Muscle layer of duodenum (tissue), 2 donors: ENCODE data around the gene WRAP53.

ENCODE experiments used
- H3K27ac ChIP-seq: one replicate; pipeline ENCODE4 v1.7.0; 2013; ENCODE audit warnings: mild to moderate bottlenecking, low read length
- H3K27me3 ChIP-seq: one replicate; pipeline ENCODE4 v1.7.0; 2013; ENCODE audit warnings: low read depth, mild to moderate bottlenecking, control low read depth, low read length
- H3K36me3 ChIP-seq, 2 donors: one replicate each; pipeline ENCODE4 v1.7.0; 2013; ENCODE audit warnings: low read length in 2 of 2, control low read depth in 1 of 2, mild to moderate bottlenecking in 1 of 2; ENCODE audit not compliant: insufficient read depth in 2 of 2, control insufficient read depth in 1 of 2
- H3K4me1 ChIP-seq, 2 donors: one replicate each; pipeline ENCODE4 v1.7.0; 2013; ENCODE audit warnings: low read length in 2 of 2, mild to moderate bottlenecking in 2 of 2, control low read depth in 1 of 2, moderate library complexity in 1 of 2; ENCODE audit not compliant: insufficient read depth in 2 of 2, control insufficient read depth in 1 of 2
- H3K4me3 ChIP-seq, 2 donors: one replicate each; pipeline ENCODE4 v1.7.0; 2013; ENCODE audit warnings: low read length in 2 of 2, low read depth in 1 of 2, mild to moderate bottlenecking in 1 of 2
- H3K9me3 ChIP-seq, 2 donors: one replicate each; pipeline ENCODE4 v1.7.0; 2013; ENCODE audit warnings: low read length in 2 of 2, control low read depth in 1 of 2, mild to moderate bottlenecking in 1 of 2; ENCODE audit not compliant: control insufficient read depth in 1 of 2
- donor health status: healthy.

WRAP53 gene

DNA sequence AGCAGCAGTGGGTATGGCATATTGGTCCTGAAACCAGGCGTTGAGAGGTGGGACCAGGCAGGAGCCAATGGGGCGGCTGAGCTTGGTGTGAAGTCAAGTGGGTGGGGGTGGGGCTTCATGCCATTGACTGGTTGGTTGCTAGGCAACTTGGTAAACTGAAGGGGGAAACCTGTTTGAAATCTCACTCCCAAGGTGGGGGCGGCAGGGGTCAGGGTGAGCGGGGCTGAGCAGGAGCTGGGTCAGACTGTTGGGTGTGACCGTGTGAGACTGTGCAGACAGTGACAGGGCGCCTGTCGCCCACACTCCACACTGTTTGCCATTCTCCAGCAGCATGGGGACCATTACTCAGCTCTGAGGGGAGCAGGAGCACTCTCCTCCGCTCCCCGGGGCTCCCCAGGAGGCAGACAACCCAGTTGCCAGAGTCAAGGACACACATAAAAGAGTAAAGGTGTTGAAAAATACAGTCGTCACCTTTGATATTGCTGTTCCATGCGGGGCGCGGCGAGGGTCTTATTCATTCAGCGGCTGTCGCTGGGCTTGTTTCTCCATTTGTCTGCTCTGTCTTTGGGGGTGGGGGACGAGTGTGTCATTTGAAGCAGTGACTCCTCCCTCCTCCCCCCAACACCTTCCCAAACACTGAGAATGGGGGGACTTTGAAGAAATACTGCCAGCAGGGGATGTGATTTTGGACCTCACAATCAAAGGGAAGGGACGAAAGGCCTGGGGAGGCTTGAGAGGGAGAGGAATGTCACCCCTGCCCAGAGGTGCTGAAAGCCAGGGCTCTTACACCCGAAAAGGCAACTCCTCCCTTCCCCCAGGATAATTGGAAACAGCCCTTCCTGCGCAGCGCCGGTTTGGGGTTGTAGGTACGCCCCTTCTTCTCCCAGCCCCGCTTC lies 15.6 kb downstream of the WRAP53 start:
- no peaks in the 10 kb centered on the region for H3K9me3 ChIP-seq
- peaks cover 30% of the 10 kb centered on the region for H3K27me3 ChIP-seq
- H3K36me3 ChIP-seq, result peaks cover 6 to 14% of the 10 kb centered on the region in 2 donors
- H3K4me3 ChIP-seq, result no peak overlapping the region
- H3K4me1 ChIP-seq, result peaks cover 0 to 14% of the 10 kb centered on the region in 2 donors
- no peak overlapping the region for H3K27ac ChIP-seq

DNA sequence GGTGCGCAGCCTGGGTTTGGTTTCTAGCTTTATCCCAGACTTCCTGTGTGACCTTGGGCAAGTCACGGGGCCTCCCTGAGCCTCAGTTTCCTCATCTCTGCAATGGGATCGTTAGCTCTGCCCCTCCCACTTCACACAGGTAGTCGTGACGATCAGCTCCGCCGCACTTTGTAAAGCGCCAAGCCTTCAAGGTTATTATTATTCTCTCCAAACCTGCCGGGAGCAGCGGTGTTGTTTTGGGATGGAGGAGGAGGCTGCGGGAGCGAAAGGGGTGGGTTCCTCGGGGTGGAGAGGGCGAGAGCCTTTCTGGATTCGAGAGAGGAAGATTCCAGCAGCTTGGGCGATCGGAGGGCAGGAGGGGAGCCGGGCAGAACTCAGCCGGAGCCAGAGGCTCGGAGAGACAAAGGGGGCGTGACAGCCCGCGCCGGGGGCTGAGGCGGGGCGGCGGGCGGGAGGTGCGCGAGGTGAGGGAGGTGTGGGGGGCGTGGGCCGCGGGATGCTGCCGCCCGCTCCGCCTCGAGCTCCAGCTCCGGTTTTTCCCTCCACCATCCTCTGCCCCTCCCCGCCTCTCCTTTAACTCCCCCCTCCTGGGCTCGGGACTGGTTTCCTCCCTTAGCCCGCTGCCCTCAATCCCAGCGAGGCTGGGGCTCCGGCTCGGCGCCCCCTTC lies 16.5 kb downstream of the WRAP53 start, which contains the start of gene EFNB3:
Gene EFNB3 (plus strand): TSS at position 602 of the 668 bp plus-strand sequence. CDS start 397 bp downstream, outside the sequence.
- H3K27ac ChIP-seq, result no peak within 1 kb of the TSS

DNA sequence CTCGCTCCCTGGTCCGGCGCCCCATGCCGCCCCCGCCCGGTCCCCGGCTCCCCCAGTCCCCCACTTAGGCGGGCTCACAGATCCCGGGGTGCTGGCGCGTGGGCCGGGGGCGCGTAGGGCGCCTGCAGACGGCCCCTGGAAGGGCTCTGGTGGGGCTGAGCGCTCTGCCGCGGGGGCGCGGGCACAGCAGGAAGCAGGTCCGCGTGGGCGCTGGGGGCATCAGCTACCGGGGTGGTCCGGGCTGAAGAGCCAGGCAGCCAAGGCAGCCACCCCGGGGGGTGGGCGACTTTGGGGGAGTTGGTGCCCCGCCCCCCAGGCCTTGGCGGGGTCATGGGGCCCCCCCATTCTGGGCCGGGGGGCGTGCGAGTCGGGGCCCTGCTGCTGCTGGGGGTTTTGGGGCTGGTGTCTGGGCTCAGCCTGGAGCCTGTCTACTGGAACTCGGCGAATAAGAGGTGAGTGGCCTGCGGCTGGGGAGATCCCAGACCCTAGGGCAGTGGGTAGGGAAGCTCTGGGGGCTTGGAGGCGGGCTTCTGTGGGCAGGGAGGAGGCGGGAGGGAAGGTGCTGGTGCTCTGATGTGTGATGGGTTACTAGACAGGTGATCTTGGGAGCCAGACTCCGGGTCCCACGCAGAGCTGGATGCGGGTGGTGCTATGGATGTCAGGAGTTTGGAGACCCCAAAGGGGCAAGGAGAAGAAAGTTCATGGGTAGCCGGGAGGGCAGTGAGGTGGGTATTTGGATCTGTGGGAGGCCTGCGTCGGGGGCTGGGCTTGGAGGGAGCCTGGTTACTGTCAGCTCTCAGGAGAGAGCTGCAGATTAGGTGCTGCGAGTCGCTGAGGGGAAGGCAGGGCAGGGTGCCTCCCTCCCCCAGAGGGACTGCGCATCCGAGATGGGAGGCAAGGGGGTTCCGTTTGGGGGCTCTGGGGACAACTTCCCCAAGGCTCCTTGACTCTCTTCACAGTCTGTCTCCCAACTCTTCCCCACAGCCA lies 17.3 kb downstream of the WRAP53 start:
- peaks cover 30% of the 10 kb centered on the region for H3K27me3 ChIP-seq
- peak overlapping the region in 1 of 2 donors; percentile 58 for H3K4me3 ChIP-seq
- H3K4me1 ChIP-seq, result peaks cover 0 to 14% of the 10 kb centered on the region in 2 donors
- H3K9me3 ChIP-seq, result no peaks in the 10 kb centered on the region
- H3K27ac ChIP-seq, result no peak overlapping the region
- H3K36me3 ChIP-seq, result peaks cover 6 to 13% of the 10 kb centered on the region in 2 donors

More for the DNA sequence above, 16.5 kb downstream of the WRAP53 start, which contains the start of gene EFNB3:
- Histone ChIP-seq H3K4me3 (peak within 1 kb of the TSS; percentile 5 to 58), H3K9me3 (no peaks in the 10 kb centered on the region), H3K4me1 (peaks cover 0 to 14% of the 10 kb centered on the region in 2 donors), H3K36me3 (peaks cover 6 to 14% of the 10 kb centered on the region in 2 donors), H3K27me3 (peaks cover 30% of the 10 kb centered on the region)

DNA sequence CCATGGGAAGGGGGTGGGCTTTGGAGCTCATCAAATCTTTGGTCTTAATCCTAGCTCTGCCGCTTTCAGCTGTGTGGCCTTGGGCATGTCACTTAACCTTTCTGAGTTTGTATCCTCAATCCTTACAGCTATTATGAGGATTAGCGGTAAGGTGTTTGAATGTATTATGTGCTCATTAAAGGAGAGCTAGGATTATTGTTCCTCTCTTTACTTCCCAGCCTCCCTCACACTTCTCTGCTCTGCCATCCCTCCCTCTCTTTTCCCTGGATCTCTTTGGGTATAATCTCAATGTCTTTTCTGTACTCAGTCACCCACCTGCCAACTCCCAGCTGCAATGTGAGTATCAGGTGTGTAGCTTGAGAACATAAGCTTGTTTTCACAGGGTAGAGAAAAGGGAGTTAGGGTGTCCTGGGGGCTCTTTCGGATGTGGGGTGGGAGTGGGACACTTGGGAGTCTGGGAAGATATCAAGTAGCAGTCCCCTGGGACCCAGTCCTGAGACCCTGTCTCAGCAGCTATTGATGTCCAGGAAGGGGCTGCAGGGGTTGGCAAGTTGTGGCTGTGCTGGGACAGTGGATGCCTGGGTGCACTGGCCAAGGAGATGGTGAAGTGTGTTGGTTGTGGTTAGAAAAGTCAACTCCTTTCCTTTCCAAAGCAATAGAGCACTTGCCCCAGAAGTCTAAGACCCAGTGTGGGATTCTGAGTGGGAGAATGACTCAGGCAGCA lies 18.5 kb downstream of the WRAP53 start:
- Histone ChIP-seq H3K4me1 (peaks cover 0 to 14% of the 10 kb centered on the region in 2 donors), H3K27ac (no peak overlapping the region), H3K27me3 (peaks cover 30% of the 10 kb centered on the region), H3K36me3 (peaks cover 1 to 3% of the 10 kb centered on the region in 2 donors), H3K9me3 (no peaks in the 10 kb centered on the region), H3K4me3 (no peak overlapping the region)

DNA sequence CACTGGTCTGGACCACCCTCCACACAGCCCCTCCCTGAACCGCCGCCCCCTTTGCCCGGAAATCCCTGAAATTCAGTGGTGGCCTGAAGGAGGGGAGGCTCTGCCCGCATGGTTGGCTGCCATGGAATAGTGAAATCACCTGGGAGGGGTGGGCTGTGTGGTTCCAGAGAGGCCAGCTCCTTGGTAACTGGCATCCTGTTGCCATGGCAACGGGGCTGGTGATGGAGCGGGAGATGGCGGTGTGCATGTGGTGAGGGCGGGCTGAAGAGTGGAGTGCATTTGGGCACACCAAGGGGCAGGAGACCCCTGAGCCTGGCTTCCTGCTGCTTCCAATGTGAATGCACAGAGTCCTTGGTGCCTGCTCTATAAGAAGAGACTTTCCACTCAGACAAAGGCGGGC lies 19.2 kb downstream of the WRAP53 start:
- Histone ChIP-seq H3K9me3 (no peaks in the 10 kb centered on the region), H3K27ac (no peak overlapping the region), H3K4me1 (peaks cover 0 to 14% of the 10 kb centered on the region in 2 donors), H3K27me3 (peaks cover 36% of the 10 kb centered on the region), H3K36me3 (no peaks in the 10 kb centered on the region), H3K4me3 (no peak overlapping the region)

DNA sequence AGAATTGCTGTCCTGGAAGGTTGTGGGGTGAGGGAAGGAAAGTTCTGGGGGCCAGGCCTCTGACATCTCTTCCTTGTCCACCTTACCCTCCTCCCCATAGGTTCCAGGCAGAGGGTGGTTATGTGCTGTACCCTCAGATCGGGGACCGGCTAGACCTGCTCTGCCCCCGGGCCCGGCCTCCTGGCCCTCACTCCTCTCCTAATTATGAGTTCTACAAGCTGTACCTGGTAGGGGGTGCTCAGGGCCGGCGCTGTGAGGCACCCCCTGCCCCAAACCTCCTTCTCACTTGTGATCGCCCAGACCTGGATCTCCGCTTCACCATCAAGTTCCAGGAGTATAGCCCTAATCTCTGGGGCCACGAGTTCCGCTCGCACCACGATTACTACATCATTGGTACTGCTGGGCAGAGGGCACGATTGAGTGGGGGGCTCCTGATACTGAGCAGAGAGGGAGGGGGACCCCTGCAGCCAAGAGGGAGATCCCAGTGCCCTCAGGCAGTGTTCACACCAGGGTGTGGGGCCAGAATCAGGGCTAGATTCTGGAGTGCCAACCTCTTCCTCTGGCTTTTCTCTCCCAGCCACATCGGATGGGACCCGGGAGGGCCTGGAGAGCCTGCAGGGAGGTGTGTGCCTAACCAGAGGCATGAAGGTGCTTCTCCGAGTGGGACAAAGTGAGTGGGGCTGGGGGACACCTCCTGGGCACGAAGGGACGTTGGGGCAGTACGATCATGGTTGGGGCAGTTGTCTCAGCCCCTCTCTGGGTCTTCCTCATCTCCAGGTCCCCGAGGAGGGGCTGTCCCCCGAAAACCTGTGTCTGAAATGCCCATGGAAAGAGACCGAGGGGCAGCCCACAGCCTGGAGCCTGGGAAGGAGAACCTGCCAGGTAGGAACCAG lies 19.8 kb downstream of the WRAP53 start:
- no peak overlapping the region for H3K27ac ChIP-seq
- no peak overlapping the region for H3K4me3 ChIP-seq
- peaks cover 0 to 14% of the 10 kb centered on the region in 2 donors for H3K4me1 ChIP-seq
- H3K9me3 ChIP-seq, result no peaks in the 10 kb centered on the region
- no peaks in the 10 kb centered on the region for H3K36me3 ChIP-seq
- H3K27me3 ChIP-seq, result peaks cover 39% of the 10 kb centered on the region

DNA sequence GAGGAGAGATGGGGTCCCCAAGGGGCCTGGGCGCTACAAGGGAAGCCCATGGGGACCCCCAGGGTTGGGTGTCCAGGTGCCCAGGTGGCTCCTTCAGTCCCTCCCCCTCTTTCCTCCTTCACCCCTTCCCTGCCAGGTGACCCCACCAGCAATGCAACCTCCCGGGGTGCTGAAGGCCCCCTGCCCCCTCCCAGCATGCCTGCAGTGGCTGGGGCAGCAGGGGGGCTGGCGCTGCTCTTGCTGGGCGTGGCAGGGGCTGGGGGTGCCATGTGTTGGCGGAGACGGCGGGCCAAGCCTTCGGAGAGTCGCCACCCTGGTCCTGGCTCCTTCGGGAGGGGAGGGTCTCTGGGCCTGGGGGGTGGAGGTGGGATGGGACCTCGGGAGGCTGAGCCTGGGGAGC lies 20.8 kb downstream of the WRAP53 start:
- H3K27ac ChIP-seq, result no peak overlapping the region
- no peaks in the 10 kb centered on the region for H3K9me3 ChIP-seq
- no peaks in the 10 kb centered on the region for H3K36me3 ChIP-seq
- H3K4me1 ChIP-seq, result peaks cover 0 to 14% of the 10 kb centered on the region in 2 donors
- H3K27me3 ChIP-seq, result peaks cover 39% of the 10 kb centered on the region
- no peak overlapping the region for H3K4me3 ChIP-seq

DNA sequence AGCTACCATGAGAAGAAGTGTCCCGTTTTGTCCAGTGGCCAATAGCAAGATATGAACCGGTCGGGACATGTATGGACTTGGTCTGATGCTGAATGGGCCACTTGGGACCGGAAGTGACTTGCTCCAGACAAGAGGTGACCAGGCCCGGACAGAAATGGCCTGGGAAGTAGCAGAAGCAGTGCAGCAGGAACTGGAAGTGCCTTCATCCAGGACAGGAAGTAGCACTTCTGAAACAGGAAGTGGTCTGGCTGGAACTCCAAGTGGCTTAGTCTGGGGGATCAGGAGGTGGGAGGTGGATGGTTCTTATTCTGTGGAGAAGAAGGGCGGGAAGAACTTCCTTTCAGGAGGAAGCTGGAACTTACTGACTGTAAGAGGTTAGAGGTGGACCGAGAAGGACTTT lies 22.0 kb downstream of the WRAP53 start:
- H3K36me3 ChIP-seq, result no peaks in the 10 kb centered on the region
- H3K4me1 ChIP-seq, result peaks cover 0 to 4% of the 10 kb centered on the region in 2 donors
- H3K9me3 ChIP-seq, result no peaks in the 10 kb centered on the region
- H3K27me3 ChIP-seq, result peaks cover 34% of the 10 kb centered on the region
- H3K4me3 ChIP-seq, result no peak overlapping the region
- H3K27ac ChIP-seq, result no peak overlapping the region

DNA sequence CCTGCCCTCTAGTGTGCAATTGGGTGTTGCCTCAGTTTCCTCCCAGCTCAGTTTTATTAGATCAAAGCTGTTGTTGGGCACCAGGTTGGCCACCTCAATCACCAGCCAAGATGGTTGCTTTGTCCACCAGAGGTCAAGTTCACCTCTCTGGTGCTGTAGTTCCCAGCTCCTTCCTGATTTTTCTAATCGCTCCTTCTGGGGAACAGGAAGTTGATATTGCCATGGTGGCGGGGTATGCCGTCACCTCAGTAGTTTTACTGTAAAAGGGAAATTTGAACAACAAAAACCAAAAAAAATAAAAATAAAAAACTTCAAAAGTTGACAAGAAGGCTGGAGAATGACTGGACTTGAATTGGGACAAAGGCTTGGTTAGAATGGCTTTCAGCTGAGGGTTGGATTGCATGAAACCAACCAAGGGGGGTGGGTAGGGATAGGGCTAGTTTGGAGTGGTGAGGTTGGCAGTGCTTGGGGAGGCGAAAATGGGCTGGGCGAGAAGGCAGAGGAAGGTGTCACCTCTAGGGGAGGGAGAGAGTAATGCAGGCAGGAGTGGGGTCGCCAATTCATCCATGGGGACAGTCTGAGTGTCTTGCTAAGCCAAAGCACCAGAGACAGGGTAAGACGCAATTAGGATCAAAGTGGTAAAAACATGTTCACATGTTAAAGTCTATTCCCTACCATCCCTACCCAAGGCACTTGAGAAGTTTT lies 22.9 kb downstream of the WRAP53 start:
- Histone ChIP-seq H3K36me3 (no peaks in the 10 kb centered on the region), H3K27me3 (peaks cover 30% of the 10 kb centered on the region), H3K27ac (no peak overlapping the region), H3K4me3 (no peak overlapping the region), H3K9me3 (no peaks in the 10 kb centered on the region), H3K4me1 (no peaks in the 10 kb centered on the region)
